Progenitor cell of endocrine pancreas (in vitro differentiated cells): ENCODE results near the gene NBEA. TPM values are rescaled to one million over a fixed set of nuclear protein-coding genes. Genes with fewer than 3 reads are reported as not detected.

Experiments used
- DNase-seq: peaks from one replicate; pipeline ENCODE4 v3.0.0; 2021; ENCODE audit warnings: low spot score; ENCODE audit not compliant: unreplicated experiment
- H3K27ac Mint-ChIP-seq: 2 replicates; pipeline ENCODE4 v1.8.0; 2021; ENCODE audit warnings: mild to moderate bottlenecking, moderate library complexity, mixed read lengths
- H3K27me3 Mint-ChIP-seq: 2 replicates; pipeline ENCODE4 v1.8.0; 2021; ENCODE audit warnings: mixed read lengths
- H3K36me3 Mint-ChIP-seq: 2 replicates; pipeline ENCODE4 v1.8.0; 2022; ENCODE audit warnings: mixed read lengths; ENCODE audit not compliant: insufficient read depth
- H3K4me1 Mint-ChIP-seq: 2 replicates; pipeline ENCODE4 v1.8.0; 2021; ENCODE audit warnings: low read depth, mixed read lengths
- H3K4me3 Mint-ChIP-seq: 2 replicates; pipeline ENCODE4 v1.8.0; 2021; ENCODE audit warnings: low read depth, mild to moderate bottlenecking, moderate library complexity, mixed read lengths
- H3K9me3 Mint-ChIP-seq: 2 replicates; pipeline ENCODE4 v1.8.0; 2021; ENCODE audit warnings: low read depth, mixed read lengths
- total RNA-seq: library from RNA; stranded (reverse); gene quantifications from 2 replicates; pipeline ENCODE4 v1.2.1, GENCODE V29; 2021
- TF ChIP-seq, protein P1 (sequence below): fragments of 200-600 bp; sonication (generic); IDR thresholded peaks from one replicate; pipeline ENCODE4 v1.5.0; 2021; ENCODE audit warnings: antibody characterized with exemption, mild to moderate bottlenecking; ENCODE audit not compliant: unreplicated experiment

Gene NBEA
- total RNA-seq, 1 donor from 2014 or later: 21.7 TPM

GRCh38 chr13:35598790-35599369 is 656.8 kb downstream of the NBEA start:
- no peak overlapping the region for H3K4me3 Mint-ChIP-seq
- no peak for DNase-seq
- H3K27me3 Mint-ChIP-seq: no peaks in the 10 kb centered on the region
- H3K9me3 Mint-ChIP-seq: no peaks in the 10 kb centered on the region
- TF ChIP-seq, protein P1, sequence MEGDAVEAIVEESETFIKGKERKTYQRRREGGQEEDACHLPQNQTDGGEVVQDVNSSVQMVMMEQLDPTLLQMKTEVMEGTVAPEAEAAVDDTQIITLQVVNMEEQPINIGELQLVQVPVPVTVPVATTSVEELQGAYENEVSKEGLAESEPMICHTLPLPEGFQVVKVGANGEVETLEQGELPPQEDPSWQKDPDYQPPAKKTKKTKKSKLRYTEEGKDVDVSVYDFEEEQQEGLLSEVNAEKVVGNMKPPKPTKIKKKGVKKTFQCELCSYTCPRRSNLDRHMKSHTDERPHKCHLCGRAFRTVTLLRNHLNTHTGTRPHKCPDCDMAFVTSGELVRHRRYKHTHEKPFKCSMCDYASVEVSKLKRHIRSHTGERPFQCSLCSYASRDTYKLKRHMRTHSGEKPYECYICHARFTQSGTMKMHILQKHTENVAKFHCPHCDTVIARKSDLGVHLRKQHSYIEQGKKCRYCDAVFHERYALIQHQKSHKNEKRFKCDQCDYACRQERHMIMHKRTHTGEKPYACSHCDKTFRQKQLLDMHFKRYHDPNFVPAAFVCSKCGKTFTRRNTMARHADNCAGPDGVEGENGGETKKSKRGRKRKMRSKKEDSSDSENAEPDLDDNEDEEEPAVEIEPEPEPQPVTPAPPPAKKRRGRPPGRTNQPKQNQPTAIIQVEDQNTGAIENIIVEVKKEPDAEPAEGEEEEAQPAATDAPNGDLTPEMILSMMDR: no peak
- no peaks in the 10 kb centered on the region for H3K4me1 Mint-ChIP-seq
- no peak overlapping the region for H3K27ac Mint-ChIP-seq
- no peaks in the 10 kb centered on the region for H3K36me3 Mint-ChIP-seq

DNA sequence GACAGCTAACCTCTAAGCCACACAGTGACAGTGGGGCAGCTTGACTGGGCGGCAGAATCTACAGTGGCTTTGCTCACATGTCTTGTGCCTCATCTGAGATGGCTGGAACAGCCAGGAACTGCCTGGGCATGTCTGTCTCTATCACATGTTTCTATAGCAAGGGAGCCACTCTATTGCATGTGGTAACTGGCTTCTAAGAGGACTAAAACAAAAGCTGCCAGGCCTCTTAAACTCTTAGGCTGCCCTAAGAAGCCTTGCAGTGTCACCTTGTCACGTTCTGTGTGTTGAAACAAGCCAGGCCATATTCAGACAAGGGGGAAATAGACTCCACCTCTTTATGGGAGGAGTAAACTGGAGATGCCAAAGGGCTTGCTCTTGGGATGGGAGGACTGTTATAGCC is 657.3 kb downstream of the NBEA start:
- no peaks in the 10 kb centered on the region for H3K27me3 Mint-ChIP-seq
- no peak overlapping the region for H3K4me3 Mint-ChIP-seq
- H3K27ac Mint-ChIP-seq: no peak overlapping the region
- H3K4me1 Mint-ChIP-seq: no peaks in the 10 kb centered on the region
- H3K36me3 Mint-ChIP-seq: no peaks in the 10 kb centered on the region
- TF ChIP-seq, protein P1: no peak
- no peak for DNase-seq
- no peaks in the 10 kb centered on the region for H3K9me3 Mint-ChIP-seq

DNA sequence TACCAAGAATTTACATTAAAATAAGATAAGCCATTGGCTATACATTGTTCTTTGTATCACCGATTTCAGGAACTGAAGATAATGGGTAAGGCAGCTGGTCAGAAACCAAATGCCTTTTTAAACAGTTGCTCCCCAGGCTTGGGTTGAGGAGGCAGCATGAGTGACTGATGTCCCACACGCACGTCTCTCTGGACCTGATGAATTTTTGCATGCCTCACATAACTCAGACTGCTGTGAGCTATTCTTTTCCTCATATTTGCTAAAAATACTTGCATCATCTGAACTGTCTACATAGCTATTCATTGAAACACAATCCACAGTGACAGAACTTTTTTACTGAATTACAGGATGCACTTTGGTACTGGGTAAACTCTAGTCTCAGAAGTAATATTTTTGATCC is 658.1 kb downstream of the NBEA start:
- Mint-ChIP-seq H3K9me3 (no peaks in the 10 kb centered on the region), H3K4me3 (no peak overlapping the region), H3K27ac (no peak overlapping the region), H3K4me1 (no peaks in the 10 kb centered on the region), H3K36me3 (no peaks in the 10 kb centered on the region), H3K27me3 (no peaks in the 10 kb centered on the region)
- TF ChIP-seq, protein P1: no peak
- DNase-seq: no peak

GRCh38 chr13:35603593-35604285 is 661.7 kb downstream of the NBEA start:
- Mint-ChIP-seq H3K4me1 (no peaks in the 10 kb centered on the region), H3K9me3 (no peaks in the 10 kb centered on the region), H3K4me3 (no peak overlapping the region), H3K27ac (no peak overlapping the region), H3K36me3 (no peaks in the 10 kb centered on the region), H3K27me3 (no peaks in the 10 kb centered on the region)
- DNase-seq: no peak
- TF ChIP-seq, protein P1: no peak

- Mint-ChIP-seq H3K36me3 (no peaks in the 10 kb centered on the region), H3K27me3 (no peaks in the 10 kb centered on the region), H3K4me3 (no peak overlapping the region), H3K4me1 (no peaks in the 10 kb centered on the region), H3K9me3 (no peaks in the 10 kb centered on the region), H3K27ac (no peak overlapping the region)
- no peak for DNase-seq
- TF ChIP-seq, protein P1: no peak
Measured at GRCh38 chr13:35614666-35615065, 672.6 kb downstream of the NBEA start.
